Measurements from ENCODE around the gene MDK.
A peak's percentile ranks its signal among the peaks of the same experiment; 100 is the strongest.

MDK gene

DNA sequence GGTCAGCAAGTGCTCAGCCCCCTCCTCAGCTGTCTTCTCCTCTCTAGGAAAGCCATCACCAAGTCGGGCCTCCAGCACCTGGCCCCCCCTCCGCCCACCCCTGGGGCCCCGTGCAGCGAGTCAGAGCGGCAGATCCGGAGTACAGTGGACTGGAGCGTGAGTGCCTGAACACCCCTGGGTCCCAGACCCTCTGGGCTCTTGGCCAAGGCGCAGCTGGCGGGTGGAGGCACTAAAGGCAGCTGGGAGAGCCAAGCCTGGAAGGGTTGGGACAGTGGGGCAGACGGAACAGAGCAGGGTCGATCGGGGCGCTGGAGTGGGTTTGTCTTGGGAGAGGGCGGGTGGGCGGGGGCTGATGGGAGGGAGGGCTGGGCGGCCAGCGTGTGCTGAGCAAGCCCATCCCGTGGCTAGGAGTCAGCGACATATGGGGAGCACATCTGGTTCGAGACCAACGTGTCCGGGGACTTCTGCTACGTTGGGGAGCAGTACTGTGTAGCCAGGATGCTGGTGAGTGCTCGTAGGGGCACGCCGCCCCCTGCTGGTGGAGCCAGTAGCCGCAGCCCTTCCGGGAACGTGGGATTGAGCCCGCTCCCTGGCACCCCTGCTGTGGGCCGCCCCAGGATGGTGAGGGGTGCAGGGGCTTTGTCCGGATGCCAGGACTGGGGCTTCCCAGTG is 14.1 kb upstream of the MDK start:
- 0 out of 2 replicates have a peak overlapping the region, but pooled peaks have one; percentile 26 for H3K27ac ChIP-seq (replicated peaks)
- no peak overlapping the region for H3K4me3 ChIP-seq (replicated peaks; ENCODE audit: insufficient read depth, low read length)
- H3K27me3 ChIP-seq (ENCODE audit: insufficient read depth, poor library complexity, severe bottlenecking) = no peaks in the 10 kb centered on the region
- TF ChIP-seq, protein P1, sequence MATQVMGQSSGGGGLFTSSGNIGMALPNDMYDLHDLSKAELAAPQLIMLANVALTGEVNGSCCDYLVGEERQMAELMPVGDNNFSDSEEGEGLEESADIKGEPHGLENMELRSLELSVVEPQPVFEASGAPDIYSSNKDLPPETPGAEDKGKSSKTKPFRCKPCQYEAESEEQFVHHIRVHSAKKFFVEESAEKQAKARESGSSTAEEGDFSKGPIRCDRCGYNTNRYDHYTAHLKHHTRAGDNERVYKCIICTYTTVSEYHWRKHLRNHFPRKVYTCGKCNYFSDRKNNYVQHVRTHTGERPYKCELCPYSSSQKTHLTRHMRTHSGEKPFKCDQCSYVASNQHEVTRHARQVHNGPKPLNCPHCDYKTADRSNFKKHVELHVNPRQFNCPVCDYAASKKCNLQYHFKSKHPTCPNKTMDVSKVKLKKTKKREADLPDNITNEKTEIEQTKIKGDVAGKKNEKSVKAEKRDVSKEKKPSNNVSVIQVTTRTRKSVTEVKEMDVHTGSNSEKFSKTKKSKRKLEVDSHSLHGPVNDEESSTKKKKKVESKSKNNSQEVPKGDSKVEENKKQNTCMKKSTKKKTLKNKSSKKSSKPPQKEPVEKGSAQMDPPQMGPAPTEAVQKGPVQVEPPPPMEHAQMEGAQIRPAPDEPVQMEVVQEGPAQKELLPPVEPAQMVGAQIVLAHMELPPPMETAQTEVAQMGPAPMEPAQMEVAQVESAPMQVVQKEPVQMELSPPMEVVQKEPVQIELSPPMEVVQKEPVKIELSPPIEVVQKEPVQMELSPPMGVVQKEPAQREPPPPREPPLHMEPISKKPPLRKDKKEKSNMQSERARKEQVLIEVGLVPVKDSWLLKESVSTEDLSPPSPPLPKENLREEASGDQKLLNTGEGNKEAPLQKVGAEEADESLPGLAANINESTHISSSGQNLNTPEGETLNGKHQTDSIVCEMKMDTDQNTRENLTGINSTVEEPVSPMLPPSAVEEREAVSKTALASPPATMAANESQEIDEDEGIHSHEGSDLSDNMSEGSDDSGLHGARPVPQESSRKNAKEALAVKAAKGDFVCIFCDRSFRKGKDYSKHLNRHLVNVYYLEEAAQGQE (IDR thresholded peaks at IDR 0.05; ENCODE audit: insufficient replicate concordance, low read depth) = no peak
- TF ChIP-seq SPI1 (IDR thresholded peaks at IDR 0.05; ENCODE audit: borderline replicate concordance, low read depth) = no peak
- TF ChIP-seq, protein P2, sequence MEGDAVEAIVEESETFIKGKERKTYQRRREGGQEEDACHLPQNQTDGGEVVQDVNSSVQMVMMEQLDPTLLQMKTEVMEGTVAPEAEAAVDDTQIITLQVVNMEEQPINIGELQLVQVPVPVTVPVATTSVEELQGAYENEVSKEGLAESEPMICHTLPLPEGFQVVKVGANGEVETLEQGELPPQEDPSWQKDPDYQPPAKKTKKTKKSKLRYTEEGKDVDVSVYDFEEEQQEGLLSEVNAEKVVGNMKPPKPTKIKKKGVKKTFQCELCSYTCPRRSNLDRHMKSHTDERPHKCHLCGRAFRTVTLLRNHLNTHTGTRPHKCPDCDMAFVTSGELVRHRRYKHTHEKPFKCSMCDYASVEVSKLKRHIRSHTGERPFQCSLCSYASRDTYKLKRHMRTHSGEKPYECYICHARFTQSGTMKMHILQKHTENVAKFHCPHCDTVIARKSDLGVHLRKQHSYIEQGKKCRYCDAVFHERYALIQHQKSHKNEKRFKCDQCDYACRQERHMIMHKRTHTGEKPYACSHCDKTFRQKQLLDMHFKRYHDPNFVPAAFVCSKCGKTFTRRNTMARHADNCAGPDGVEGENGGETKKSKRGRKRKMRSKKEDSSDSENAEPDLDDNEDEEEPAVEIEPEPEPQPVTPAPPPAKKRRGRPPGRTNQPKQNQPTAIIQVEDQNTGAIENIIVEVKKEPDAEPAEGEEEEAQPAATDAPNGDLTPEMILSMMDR (IDR thresholded peaks at IDR 0.05; ENCODE audit: insufficient read depth, low read length) = peak; percentile 65
- peak; percentile 28; the same call in 1 of the 2 replicates for TF ChIP-seq POLR2AphosphoS5 (IDR thresholded peaks at IDR 0.05; ENCODE audit: low read depth)
- peak in 1 of 2 experiments; percentile 67 for DNase-seq (ENCODE audit: low read depth in 1 of 2, low spot score in 1 of 2)

DNA sequence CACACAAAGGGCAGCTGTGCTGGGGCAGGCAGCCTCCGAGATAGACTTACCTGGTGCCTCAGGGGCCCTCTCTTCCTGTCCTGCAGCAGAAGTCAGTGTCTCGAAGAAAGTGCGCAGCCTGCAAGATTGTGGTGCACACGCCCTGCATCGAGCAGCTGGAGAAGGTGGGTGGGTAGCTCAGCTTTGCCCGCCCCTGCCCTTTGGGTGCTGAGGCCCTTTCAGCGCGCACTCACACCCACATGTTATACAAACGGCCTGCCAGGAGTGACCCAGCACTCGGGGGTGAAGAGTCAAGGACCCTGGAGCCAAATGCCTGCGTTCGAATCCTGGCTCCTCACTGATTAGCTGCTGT is 13.6 kb upstream of the MDK start:
- Histone ChIP-seq H3K27ac (replicated peaks) (no peak overlapping the region), H3K4me3 (replicated peaks; ENCODE audit: insufficient read depth, low read length) (no peak overlapping the region), H3K27me3 (ENCODE audit: insufficient read depth, poor library complexity, severe bottlenecking) (no peaks in the 10 kb centered on the region)
- no peak for DNase-seq (ENCODE audit: low read depth in 1 of 2, low spot score in 1 of 2)
- TF ChIP-seq, protein P1 (IDR thresholded peaks at IDR 0.05; ENCODE audit: insufficient replicate concordance, low read depth) = no peak
- TF ChIP-seq POLR2AphosphoS5 (IDR thresholded peaks at IDR 0.05; ENCODE audit: low read depth) (no peak), SPI1 (IDR thresholded peaks at IDR 0.05; ENCODE audit: borderline replicate concordance, low read depth) (no peak), GABPA (IDR thresholded peaks at IDR 0.05; ENCODE audit: low read depth) (no peak)
- TF ChIP-seq, protein P2 (IDR thresholded peaks at IDR 0.05; ENCODE audit: insufficient read depth, low read length) = no peak

DNA sequence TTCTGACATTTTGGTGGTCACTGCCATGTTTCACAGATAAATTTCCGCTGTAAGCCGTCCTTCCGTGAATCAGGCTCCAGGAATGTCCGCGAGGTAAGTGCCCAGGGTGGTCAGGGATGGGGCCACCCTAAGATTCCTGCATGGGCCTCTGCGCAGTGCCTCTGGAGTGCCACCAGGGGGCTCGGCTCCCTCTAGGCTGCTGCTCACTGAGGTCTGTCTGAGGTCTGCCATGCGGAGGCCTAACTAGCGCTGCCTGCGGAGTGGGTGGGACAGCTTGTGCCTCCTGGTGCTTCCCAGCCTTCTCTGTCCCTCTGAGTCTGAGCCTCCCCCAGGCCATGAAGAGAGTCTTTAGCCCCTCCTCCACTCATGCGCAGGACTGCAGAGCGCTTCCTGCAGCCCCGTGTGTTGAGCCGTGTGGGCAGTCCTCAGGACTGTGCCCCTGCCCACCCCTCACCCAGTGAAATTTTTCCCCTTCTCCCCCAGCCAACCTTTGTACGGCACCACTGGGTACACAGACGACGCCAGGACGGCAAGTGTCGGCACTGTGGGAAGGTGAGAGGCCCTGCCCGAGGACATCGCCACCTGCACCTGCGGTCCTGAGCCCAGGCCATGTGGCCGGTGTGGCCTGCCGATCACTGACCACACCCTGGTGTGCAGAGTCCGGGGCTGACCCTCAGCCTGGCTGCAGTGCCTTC is 11.9 kb upstream of the MDK start:
- TF ChIP-seq, protein P2 (IDR thresholded peaks at IDR 0.05; ENCODE audit: insufficient read depth, low read length) = peak; percentile 95
- TF ChIP-seq SPI1 (IDR thresholded peaks at IDR 0.05; ENCODE audit: borderline replicate concordance, low read depth) (no peak), GABPA (IDR thresholded peaks at IDR 0.05; ENCODE audit: low read depth) (no peak)
- TF ChIP-seq, protein P1 (IDR thresholded peaks at IDR 0.05; ENCODE audit: insufficient replicate concordance, low read depth) = no peak
- Histone ChIP-seq H3K27ac (replicated peaks) (no peak overlapping the region), H3K27me3 (ENCODE audit: insufficient read depth, poor library complexity, severe bottlenecking) (no peaks in the 10 kb centered on the region), H3K4me3 (replicated peaks; ENCODE audit: insufficient read depth, low read length) (no peak overlapping the region)
- DNase-seq (ENCODE audit: low read depth in 1 of 2, low spot score in 1 of 2) = peak in 1 of 2 experiments; percentile 47

Measured in HL-60 (cell line).